H1 (cell line): ENCODE results near the gene POLR2J. TPM values are rescaled to one million over a fixed set of nuclear protein-coding genes. Genes with fewer than 3 reads are reported as not detected.

Experiments
- EP300 ChIP-seq, 2 experiments: IDR thresholded peaks; 1 replicate in 1 of 2; 2 replicates in 1 of 2; pipeline ENCODE4 v1.6.1; 2011 to 2012; ENCODE audit warnings: low read depth in 2 of 2, low read length in 2 of 2, mild to moderate bottlenecking in 2 of 2, borderline replicate concordance in 1 of 2, inconsistent platforms in 1 of 2, moderate library complexity in 1 of 2
- GTF2F1 ChIP-seq: IDR thresholded peaks from 2 replicates; pipeline ENCODE4 v1.6.1; 2012; ENCODE audit warnings: low read depth, low read length, improper control_type of control experiment, borderline replicate concordance
- HDAC2 ChIP-seq, 2 experiments: fragments of 300-600 bp in 1 of 2; sonication (generic) in 1 of 2; IDR thresholded peaks; 2 replicates each; pipeline ENCODE4 v1.6.1; 2011 to 2012; ENCODE audit warnings: low read depth in 2 of 2, low read length in 2 of 2, mild to moderate bottlenecking in 2 of 2, moderate library complexity in 2 of 2, borderline replicate concordance in 1 of 2, inconsistent platforms in 1 of 2
- MAFK ChIP-seq: IDR thresholded peaks from 2 replicates; pipeline ENCODE4 v1.6.1; 2012; ENCODE audit warnings: low read depth, mild to moderate bottlenecking, improper control_type of control experiment, low read length
- PHF8 ChIP-seq: fragments of 200-600 bp; sonication (generic); conservative IDR thresholded peaks from 2 replicates; pipeline ENCODE4 v1.7.1; 2012; ENCODE audit warnings: low read depth, mild to moderate bottlenecking, inconsistent platforms, low read length, moderate library complexity
- RNF2 ChIP-seq: fragments of 200-900, 300-1000 bp; sonication (generic); IDR thresholded peaks from 2 replicates; pipeline ENCODE4 v1.7.1; 2016; ENCODE audit warnings: borderline replicate concordance, low read depth, mild to moderate bottlenecking, antibody characterized with exemption, low read length; ENCODE audit not compliant: poor library complexity, severe bottlenecking; ENCODE audit errors: missing control alignments
- RXRA ChIP-seq: IDR thresholded peaks from 2 replicates; pipeline ENCODE4 v1.6.1; 2011; ENCODE audit warnings: low read depth, mild to moderate bottlenecking, low read length, moderate library complexity; ENCODE audit not compliant: insufficient read depth
- polyA plus RNA-seq, 7 experiments: library from polyadenylated mRNA; depleted of rRNA in 3 of 7; stranded (reverse) in 5 of 7; unstranded in 2 of 7; fragments of >200 nt in 5 of 7; fragments of 200-250 nt in 2 of 7; gene quantifications; 1 replicate in 5 of 7; 2 replicates in 1 of 7; 4 replicates in 1 of 7; pipeline versions ENCODE4 v1.2.1 to v1.2.3, GENCODE V29; 2011 to 2013; ENCODE audit warnings: missing spikeins in 2 of 7, mixed read lengths in 2 of 7
- total RNA-seq: library from RNA; stranded (reverse); fragmentation: NEBNext Ultra II Directional; extraction: Animal tissue kit (Norgen Biotek cat#: 25700); gene quantifications from 2 replicates; pipeline ENCODE4 v1.2.1, GENCODE V29; 2021
- TF ChIP-seq, protein P1 (sequence below): fragments of 300-600 bp; sonication (generic); IDR thresholded peaks from 2 replicates; pipeline ENCODE4 v1.7.1; 2012; ENCODE audit warnings: low read length, moderate library complexity, mild to moderate bottlenecking, inconsistent platforms; ENCODE audit not compliant: insufficient replicate concordance

The POLR2J gene
- total and polyA plus RNA-seq, 2 of the 8 experiments (the other 6 are each of a cell fraction or from before 2014, with no cell fraction given), result 54.1 to 113 TPM

DNA sequence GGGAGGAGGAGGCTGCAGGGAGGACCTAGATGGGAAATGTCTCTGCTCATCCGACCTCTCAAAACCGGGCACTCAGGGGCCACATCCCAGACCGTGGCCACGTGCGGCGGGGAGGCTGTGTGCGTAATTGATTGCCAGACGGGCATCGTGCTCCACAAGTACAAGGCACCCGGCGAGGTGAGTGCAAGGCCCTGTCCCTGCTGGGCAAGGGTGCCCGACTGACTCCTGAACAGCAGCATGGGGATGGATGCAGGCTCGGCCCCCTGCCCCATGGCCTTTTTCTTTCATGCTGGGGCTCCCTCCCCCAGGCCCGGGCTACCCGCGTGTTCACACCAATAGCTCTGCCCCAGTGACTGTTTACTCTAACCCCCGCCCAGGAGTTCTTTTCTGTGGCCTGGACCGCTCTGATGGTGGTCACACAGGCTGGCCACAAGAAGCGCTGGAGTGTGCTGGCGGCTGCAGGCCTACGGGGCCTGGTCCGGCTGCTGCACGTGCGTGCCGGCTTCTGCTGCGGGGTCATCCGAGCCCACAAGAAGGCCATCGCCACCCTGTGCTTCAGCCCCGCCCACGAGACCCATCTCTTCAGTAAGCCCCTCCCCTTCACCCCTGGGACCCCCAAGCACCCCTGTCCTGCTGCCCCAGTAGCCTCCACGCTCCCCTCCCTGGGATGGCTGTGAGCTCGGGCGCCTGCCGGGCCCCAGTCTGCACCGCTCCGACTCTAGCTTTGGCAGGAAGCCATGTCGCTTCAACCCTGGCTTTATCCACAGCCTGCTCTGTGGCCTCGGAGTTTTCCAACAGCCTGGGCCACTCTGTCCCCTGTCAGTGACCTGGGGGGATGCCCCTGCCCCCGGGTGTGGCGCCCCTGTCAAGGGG lies 10.0 kb downstream of the POLR2J start (continued):
- no peak for TF ChIP-seq EP300 (IDR thresholded peaks at IDR 0.05; ENCODE audit: borderline replicate concordance in 1 of 2, low read depth in 2 of 2, low read length in 2 of 2)
- no peak for TF ChIP-seq HDAC2 (IDR thresholded peaks at IDR 0.05; ENCODE audit: borderline replicate concordance in 1 of 2, low read depth in 2 of 2, low read length in 2 of 2)
- TF ChIP-seq PHF8, result no peak
- no peak for TF ChIP-seq RXRA
- TF ChIP-seq, protein P1, sequence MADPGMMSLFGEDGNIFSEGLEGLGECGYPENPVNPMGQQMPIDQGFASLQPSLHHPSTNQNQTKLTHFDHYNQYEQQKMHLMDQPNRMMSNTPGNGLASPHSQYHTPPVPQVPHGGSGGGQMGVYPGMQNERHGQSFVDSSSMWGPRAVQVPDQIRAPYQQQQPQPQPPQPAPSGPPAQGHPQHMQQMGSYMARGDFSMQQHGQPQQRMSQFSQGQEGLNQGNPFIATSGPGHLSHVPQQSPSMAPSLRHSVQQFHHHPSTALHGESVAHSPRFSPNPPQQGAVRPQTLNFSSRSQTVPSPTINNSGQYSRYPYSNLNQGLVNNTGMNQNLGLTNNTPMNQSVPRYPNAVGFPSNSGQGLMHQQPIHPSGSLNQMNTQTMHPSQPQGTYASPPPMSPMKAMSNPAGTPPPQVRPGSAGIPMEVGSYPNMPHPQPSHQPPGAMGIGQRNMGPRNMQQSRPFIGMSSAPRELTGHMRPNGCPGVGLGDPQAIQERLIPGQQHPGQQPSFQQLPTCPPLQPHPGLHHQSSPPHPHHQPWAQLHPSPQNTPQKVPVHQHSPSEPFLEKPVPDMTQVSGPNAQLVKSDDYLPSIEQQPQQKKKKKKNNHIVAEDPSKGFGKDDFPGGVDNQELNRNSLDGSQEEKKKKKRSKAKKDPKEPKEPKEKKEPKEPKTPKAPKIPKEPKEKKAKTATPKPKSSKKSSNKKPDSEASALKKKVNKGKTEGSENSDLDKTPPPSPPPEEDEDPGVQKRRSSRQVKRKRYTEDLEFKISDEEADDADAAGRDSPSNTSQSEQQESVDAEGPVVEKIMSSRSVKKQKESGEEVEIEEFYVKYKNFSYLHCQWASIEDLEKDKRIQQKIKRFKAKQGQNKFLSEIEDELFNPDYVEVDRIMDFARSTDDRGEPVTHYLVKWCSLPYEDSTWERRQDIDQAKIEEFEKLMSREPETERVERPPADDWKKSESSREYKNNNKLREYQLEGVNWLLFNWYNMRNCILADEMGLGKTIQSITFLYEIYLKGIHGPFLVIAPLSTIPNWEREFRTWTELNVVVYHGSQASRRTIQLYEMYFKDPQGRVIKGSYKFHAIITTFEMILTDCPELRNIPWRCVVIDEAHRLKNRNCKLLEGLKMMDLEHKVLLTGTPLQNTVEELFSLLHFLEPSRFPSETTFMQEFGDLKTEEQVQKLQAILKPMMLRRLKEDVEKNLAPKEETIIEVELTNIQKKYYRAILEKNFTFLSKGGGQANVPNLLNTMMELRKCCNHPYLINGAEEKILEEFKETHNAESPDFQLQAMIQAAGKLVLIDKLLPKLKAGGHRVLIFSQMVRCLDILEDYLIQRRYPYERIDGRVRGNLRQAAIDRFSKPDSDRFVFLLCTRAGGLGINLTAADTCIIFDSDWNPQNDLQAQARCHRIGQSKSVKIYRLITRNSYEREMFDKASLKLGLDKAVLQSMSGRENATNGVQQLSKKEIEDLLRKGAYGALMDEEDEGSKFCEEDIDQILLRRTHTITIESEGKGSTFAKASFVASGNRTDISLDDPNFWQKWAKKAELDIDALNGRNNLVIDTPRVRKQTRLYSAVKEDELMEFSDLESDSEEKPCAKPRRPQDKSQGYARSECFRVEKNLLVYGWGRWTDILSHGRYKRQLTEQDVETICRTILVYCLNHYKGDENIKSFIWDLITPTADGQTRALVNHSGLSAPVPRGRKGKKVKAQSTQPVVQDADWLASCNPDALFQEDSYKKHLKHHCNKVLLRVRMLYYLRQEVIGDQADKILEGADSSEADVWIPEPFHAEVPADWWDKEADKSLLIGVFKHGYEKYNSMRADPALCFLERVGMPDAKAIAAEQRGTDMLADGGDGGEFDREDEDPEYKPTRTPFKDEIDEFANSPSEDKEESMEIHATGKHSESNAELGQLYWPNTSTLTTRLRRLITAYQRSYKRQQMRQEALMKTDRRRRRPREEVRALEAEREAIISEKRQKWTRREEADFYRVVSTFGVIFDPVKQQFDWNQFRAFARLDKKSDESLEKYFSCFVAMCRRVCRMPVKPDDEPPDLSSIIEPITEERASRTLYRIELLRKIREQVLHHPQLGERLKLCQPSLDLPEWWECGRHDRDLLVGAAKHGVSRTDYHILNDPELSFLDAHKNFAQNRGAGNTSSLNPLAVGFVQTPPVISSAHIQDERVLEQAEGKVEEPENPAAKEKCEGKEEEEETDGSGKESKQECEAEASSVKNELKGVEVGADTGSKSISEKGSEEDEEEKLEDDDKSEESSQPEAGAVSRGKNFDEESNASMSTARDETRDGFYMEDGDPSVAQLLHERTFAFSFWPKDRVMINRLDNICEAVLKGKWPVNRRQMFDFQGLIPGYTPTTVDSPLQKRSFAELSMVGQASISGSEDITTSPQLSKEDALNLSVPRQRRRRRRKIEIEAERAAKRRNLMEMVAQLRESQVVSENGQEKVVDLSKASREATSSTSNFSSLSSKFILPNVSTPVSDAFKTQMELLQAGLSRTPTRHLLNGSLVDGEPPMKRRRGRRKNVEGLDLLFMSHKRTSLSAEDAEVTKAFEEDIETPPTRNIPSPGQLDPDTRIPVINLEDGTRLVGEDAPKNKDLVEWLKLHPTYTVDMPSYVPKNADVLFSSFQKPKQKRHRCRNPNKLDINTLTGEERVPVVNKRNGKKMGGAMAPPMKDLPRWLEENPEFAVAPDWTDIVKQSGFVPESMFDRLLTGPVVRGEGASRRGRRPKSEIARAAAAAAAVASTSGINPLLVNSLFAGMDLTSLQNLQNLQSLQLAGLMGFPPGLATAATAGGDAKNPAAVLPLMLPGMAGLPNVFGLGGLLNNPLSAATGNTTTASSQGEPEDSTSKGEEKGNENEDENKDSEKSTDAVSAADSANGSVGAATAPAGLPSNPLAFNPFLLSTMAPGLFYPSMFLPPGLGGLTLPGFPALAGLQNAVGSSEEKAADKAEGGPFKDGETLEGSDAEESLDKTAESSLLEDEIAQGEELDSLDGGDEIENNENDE, result no peak
- TF ChIP-seq RNF2, result no peak
- TF ChIP-seq MAFK, result no peak
- no peak for TF ChIP-seq GTF2F1
